Lower leg skin (tissue), 4 donors: ENCODE measurements around the gene ZBTB18. TPM values are rescaled to one million over a fixed set of nuclear protein-coding genes. Genes with fewer than 3 reads are reported as not detected.

Experiments used
- DNase-seq, 2 donors: peaks; one replicate each; pipeline ENCODE4 v3.0.0-alpha.2; 2019; ENCODE audit warnings: low spot score in 2 of 2
- H3K4me3 ChIP-seq: fragments of 200-600 bp; sonication (generic); 2 replicates; pipeline ENCODE4 v1.5.1; 2017; ENCODE audit warnings: mild to moderate bottlenecking, low read depth; ENCODE audit not compliant: poor library complexity, severe bottlenecking
- POLR2A ChIP-seq, 2 donors: fragments of 450-650 bp; IDR thresholded peaks; one replicate each; pipeline ENCODE4 v1.6.1; 2016 to 2017; ENCODE audit warnings: antibody characterized with exemption in 2 of 2, mild to moderate bottlenecking in 1 of 2, moderate library complexity in 1 of 2
- WGBS, 2 donors: methylation state at CpG; one replicate each; pipeline ENCODE4 v1.1.5; 2018; 5-methylcytosine and 5-hydroxymethylcytosine counted together
- intact Hi-C: fragments of 100-400 bp; cut with DNase I; formaldehyde crosslinking; loops from one replicate; pipeline ENCODE4 v1.15.0; 2023; ENCODE audit warnings: low total_unique reads
- total RNA-seq, 4 donors: library from RNA; depleted of rRNA; stranded (reverse); fragments of >200 nt; gene quantifications; one replicate each; pipeline ENCODE4 v1.1.0, GENCODE V29; 2016
- TF ChIP-seq, protein P1 (sequence below), 3 donors: fragments of 450-650 bp; IDR thresholded peaks; one replicate each; pipeline ENCODE4 v1.5.1; 2016; ENCODE audit warnings: antibody characterized with exemption in 3 of 3, mild to moderate bottlenecking in 3 of 3, moderate library complexity in 2 of 3

The ZBTB18 gene
- total RNA-seq, 4 donors from 2014 or later, result 10.6 to 14.3 (median 11.7) TPM

DNA sequence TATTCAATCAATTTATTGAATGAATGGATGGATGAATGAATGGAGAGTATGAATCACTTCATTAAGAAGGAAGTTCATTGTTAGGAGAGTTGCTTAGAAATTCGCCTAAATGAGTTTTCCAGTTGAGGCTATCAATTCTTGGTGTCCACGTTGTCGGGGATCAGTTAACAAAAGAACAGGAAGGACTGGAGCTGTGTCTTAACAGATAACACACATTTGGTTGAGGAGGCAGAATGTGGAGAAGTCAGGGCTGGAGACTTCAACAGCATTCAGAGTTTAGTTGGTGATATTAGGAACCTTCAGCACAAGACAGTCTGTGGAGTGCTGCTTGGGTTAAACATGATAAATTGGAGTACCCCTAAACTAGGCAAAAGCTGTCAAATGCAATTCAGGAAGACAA lies 33.7 kb downstream of the ZBTB18 start:
- intact Hi-C loops, result no loop called here
- TF ChIP-seq POLR2A (IDR thresholded peaks at IDR 0.05), result no peak
- TF ChIP-seq, protein P1, sequence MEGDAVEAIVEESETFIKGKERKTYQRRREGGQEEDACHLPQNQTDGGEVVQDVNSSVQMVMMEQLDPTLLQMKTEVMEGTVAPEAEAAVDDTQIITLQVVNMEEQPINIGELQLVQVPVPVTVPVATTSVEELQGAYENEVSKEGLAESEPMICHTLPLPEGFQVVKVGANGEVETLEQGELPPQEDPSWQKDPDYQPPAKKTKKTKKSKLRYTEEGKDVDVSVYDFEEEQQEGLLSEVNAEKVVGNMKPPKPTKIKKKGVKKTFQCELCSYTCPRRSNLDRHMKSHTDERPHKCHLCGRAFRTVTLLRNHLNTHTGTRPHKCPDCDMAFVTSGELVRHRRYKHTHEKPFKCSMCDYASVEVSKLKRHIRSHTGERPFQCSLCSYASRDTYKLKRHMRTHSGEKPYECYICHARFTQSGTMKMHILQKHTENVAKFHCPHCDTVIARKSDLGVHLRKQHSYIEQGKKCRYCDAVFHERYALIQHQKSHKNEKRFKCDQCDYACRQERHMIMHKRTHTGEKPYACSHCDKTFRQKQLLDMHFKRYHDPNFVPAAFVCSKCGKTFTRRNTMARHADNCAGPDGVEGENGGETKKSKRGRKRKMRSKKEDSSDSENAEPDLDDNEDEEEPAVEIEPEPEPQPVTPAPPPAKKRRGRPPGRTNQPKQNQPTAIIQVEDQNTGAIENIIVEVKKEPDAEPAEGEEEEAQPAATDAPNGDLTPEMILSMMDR (IDR thresholded peaks at IDR 0.05), result no peak
- 70 to 78% methylated on average over 3 of the region's 3 CpGs for WGBS, 2 donors
- DNase-seq, result no peak
- no peak overlapping the region for H3K4me3 ChIP-seq

DNA sequence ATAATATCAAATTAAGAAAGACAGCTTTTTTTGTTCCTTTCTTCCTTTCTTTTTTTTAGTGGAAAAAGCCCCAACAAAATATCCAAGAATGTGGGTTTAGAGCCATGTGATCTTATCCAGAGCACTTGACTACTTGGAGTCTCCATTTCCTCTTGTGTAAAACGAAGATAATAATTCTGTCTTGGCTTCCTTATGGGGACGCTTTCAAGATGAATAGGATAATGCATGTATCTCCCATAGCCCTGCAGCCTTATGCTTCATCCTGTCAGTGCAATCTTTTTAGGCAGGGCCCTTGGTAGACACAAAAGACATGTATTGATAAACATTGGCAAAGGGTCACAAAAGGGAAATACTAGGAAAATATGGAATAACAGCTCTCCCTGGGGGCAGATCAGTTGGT lies 34.8 kb downstream of the ZBTB18 start:
- no peak for DNase-seq
- H3K4me3 ChIP-seq, result no peak overlapping the region
- intact Hi-C loops, result no loop called here
- TF ChIP-seq, protein P1 (IDR thresholded peaks at IDR 0.05), result no peak
- TF ChIP-seq POLR2A (IDR thresholded peaks at IDR 0.05), result no peak
- WGBS, 2 donors, result 86 to 94% methylated on average over 2 of the region's 2 CpGs

DNA sequence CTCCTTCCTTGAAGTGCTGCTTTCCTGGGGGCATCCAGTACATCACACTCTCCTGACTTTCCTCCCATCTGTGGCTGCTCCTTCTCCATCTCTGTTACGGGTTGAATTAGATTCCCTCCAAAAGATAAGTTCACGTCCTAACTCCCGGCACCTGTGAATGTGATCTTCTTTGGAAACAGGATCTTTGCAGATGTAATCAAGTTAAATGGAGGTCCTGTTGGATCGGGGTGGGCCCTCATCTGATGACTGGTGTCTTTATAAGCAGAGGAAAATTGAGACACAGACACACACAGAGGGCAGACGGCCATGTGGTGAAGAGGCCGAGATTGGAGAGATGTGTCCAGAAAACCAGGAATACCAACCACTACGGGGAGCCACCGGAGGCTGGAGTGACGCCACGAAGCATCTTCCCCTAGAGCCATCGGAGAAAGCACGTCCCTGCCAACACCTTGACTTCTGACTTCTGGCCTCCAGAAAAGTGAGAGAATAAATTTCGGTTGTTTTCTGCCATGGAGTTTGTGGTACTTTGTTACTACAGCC lies 36.0 kb downstream of the ZBTB18 start:
- DNase-seq, result no peak
- no peak for TF ChIP-seq POLR2A (IDR thresholded peaks at IDR 0.05)
- TF ChIP-seq, protein P1 (IDR thresholded peaks at IDR 0.05), result no peak
- intact Hi-C loops, result no loop called here
- H3K4me3 ChIP-seq, result no peak overlapping the region
- WGBS, 2 donors, result 91 to 92% methylated on average over 13 of the region's 13 CpGs

DNA sequence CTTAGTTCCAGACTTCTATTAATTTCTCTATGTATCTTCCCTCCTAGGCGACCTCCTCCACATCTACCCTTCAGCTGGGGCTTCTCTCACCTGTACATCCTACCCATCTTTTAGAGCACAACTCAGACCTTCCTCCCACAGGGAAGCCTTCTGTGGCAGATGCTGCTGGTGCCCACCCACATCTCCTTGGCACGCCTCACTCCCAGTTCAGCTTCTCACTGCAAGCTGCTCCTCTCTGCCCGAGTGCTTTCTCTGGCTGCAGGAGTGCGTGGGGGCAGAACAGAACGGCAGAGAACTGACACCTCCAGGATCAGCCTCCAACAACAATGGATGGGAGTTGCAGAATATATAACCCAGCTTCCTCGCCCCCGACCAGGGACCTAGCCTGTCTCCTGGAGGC lies 36.5 kb downstream of the ZBTB18 start:
- H3K4me3 ChIP-seq, result no peak overlapping the region
- 86 to 87% methylated on average over 7 of the region's 7 CpGs for WGBS, 2 donors
- intact Hi-C loops, result no loop called here
- no peak for TF ChIP-seq POLR2A (IDR thresholded peaks at IDR 0.05)
- TF ChIP-seq, protein P1 (IDR thresholded peaks at IDR 0.05), result no peak
- DNase-seq, result no peak

DNA sequence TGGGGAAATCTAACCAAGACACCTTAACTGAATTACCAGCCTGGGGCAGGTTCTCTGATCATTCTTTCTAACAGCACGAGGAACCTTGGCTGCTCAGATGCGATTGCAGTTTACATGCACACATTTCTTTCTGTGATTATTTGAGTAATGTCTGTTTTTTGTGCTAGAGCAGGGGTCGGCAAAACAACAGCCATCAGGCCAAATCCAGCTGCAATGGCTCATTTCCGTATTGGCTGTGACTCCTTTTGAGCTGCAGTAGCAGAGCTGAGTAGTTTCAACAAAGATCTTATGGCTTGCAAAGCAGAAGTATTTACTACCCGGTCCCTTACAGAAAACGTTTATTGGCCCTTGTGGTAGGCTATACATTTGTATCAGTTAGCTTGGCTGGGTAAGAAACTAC lies 37.1 kb downstream of the ZBTB18 start:
- H3K4me3 ChIP-seq, result no peak overlapping the region
- 79 to 85% methylated on average over 6 of the region's 6 CpGs for whole genome bisulfite sequencing, 2 donors
- intact Hi-C loops, result no loop called here
- TF ChIP-seq, protein P1 (IDR thresholded peaks at IDR 0.05), result no peak
- no peak for TF ChIP-seq POLR2A (IDR thresholded peaks at IDR 0.05)
- DNase-seq, result no peak

DNA sequence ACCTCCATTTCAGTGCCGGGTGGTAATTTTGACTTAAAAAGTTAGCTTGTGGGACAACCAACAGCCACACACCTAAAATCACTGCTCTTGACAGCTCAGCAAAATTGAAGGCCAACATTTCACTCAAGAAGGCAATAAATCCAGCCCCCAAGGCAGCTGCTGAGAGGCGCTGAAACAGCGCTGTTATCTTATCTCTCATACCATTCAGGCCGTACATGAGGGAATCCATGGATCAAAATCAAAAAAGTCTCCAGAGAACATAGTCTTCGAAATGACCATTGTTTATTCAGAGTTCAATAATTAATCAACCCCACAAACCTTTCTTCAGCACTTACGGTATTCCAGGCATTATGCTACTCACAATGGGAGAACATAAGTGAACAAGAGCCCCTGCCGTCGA lies 38.5 kb downstream of the ZBTB18 start:
- no peak for DNase-seq
- WGBS, 2 donors, result 80% methylated on average over 8 of the region's 8 CpGs
- TF ChIP-seq, protein P1 (IDR thresholded peaks at IDR 0.05), result no peak
- TF ChIP-seq POLR2A (IDR thresholded peaks at IDR 0.05), result no peak
- no peak overlapping the region for H3K4me3 ChIP-seq
- intact Hi-C loops, result no loop called here
